Measurements from ENCODE around the gene RTCB.

RTCB gene

GRCh38 chr22:32411829-32412592 lies at the start of gene RTCB:
RTCB (minus strand) TSS chr22:32412247; CDS start chr22:32412156, 91 bp downstream.
- peak; percentile 86 to 87 for DNase-seq (ENCODE audit: low read depth in 2 of 2)

GRCh38 chr22:32457031-32457430 lies 45.0 kb upstream of the RTCB start:
- no peak for DNase-seq (ENCODE audit: low read depth in 2 of 2)

- DNase-seq (ENCODE audit: low read depth in 2 of 2), result no peak
Observed at GRCh38 chr22:32448980-32449379, 36.9 kb upstream of the RTCB start.

GRCh38 chr22:32446321-32446720 lies 34.3 kb upstream of the RTCB start:
- no peak for DNase-seq (ENCODE audit: low read depth in 2 of 2)

GRCh38 chr22:32444068-32444467 lies 32.0 kb upstream of the RTCB start:
- DNase-seq (ENCODE audit: low read depth in 2 of 2), result no peak

DNA sequence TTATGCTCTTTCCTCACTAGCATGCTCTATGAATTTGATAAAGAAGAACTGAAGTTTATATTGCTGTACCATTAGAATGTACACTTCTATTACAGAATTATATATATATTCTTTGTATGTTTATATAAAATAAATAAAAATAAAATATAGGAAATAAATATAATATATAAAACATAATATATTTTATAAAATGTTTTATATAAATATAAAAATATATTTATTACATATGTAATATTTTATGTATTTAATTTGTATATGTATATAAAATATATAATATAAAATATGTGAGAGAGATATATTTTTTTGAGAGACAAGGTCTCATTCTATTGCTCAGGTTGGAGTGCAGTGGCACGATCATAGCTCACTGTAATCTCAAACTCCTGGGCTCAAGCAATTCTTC lies 18.3 kb upstream of the RTCB start:
- DNase-seq (ENCODE audit: low read depth in 2 of 2), result no peak

DNA sequence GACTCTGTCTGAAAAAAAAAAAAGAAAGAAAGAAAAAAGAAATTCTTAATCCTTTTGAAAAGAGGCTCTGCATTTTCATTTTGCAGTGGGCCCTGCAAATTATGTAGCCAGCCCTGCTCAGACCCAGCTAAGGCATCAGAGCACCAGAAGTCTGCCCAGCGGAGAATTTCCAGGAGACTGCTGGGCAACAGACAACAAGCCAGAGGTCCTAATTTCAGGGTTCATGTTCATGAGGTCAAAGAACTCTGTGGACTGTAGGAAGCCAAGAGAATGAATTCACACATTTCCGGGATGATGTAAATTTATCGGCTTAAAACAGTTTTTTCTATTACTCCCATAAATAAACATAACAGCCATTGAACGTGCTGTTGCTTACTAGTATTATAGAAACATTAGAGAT lies 14.8 kb upstream of the RTCB start:
- DNase-seq (ENCODE audit: low read depth in 2 of 2), result no peak

DNA sequence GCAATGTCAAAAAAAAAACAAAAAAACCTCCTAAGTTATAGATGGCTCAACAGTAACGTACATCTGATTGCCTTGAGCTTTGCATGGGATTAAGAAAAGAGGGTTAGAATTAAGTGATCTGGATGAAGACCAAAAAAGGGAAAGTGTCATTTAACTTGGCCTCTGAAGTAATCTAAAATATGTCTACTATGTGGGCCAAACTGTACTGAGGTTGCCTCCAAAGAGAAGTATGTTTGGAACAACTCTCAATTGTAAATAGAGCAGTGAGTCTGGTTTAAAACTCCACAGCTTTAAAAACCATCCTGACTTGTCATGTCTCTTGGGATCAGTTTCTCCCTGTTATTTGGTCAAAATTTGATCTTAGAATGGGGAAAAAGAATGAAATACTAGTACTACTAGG lies 11.6 kb upstream of the RTCB start:
- DNase-seq (ENCODE audit: low read depth in 2 of 2), result no peak

DNA sequence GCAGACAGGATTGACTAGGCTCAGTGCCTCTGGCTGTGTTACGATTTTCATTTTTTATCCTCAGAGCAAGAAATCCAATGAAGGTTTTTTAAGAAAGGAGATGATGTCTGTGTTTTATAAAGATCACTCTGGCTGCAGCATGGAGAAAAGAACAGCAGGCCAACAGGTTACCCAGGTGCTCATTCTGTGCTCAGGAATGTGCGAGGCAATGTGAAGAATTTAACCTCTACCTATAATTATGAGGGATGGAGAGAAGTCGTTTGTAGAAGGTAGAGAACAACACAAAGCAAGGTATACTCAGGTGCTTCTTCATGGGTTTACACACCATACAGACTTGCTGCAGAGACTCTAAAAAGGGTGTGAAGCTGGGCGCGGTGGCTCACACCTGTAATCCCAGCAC lies 10.0 kb upstream of the RTCB start:
- no peak for DNase-seq (ENCODE audit: low read depth in 2 of 2)

GRCh38 chr22:32421484-32421883 lies 9.4 kb upstream of the RTCB start:
- no peak for DNase-seq (ENCODE audit: low read depth in 2 of 2)

DNA sequence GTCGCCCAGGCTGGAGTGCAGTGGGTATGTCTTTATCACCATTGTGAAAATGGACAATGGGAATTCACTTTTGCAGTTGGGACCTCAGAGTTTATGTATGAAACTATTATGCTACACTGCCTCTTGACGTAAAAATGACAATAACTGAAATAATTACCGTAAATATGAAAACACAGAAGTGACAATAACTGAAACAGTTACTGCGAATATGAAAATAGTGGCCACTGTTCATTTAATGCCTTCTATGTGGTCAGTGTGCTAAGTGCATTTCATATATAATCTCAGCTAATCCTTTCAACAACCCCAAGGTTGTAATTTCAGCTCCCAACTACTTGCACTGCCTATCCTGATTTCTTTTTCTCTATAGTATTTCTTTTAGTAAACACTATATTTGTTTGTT lies 5.9 kb upstream of the RTCB start:
- DNase-seq (ENCODE audit: low read depth in 2 of 2), result no peak

GRCh38 chr22:32416556-32417085 lies 4.6 kb upstream of the RTCB start:
- no peak for DNase-seq (ENCODE audit: low read depth in 2 of 2)

- DNase-seq (ENCODE audit: low read depth in 2 of 2), result no peak
Observed at GRCh38 chr22:32414191-32414590, 2.1 kb upstream of the RTCB start.

- no peak for DNase-seq (ENCODE audit: low read depth in 2 of 2)
Observed at GRCh38 chr22:32413719-32414118, 1.7 kb upstream of the RTCB start.

DNA sequence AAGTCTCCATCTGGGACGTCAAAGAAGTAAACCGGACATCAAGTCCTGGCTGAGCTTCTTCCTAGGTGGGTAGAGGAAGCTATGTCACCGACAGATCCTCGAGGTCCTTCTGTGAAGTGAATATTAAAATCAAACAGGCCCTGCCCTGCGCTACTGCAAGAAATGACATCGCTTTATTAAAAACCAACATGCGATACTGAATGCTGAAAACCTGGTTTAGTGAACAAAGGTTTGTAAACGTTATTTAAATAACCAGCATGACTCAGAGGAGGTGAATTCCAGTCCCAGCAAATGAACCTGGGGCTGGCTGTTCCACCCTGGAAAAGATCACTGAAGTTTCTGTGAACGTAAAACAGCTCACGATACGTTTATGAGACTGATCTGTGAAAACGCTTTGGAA lies 645 bp downstream of the RTCB start:
- DNase-seq (ENCODE audit: low read depth in 2 of 2), result no peak

DNA sequence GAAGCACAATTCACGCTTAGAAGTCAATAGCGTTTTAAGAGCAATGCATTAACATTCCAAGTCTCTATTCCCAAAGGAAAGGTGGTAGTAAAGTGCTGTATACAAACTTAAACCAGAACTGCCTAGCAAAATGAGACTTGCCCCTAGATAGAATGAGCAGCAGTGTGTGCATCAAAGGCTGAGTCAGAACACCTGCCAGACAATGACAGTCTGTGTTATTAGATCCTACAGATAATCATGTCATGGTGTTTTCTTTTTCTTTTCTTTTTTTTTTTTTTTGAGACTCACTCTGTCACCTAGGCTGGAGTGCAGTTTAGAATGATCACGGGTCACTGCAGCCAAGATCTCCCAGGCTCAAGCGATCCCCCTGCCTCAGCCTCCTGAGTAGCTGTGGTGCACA lies 1.6 kb downstream of the RTCB start:
- DNase-seq (ENCODE audit: low read depth in 2 of 2), result no peak

- no peak for DNase-seq (ENCODE audit: low read depth in 2 of 2)
Observed at GRCh38 chr22:32409977-32410376, 2.1 kb downstream of the RTCB start.

DNA sequence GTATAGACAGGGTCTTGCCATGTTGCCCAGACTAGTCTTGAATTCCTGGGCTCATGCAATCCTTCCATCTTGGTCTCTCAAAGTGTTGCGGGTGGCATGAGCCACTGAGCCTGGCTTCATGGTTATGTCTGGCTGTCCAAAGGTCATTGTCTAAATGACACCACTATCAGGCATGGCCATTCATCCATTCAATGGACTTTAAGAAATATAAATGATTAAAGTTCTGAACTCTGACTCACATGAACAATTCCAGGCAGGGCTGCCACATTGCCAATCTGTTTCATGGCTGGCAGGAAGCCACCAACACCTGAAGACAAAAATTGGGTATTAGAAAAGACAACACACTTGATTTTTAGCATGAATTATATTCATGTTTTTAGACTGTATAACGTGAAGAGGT lies 4.1 kb downstream of the RTCB start:
- DNase-seq (ENCODE audit: low read depth in 2 of 2), result no peak

DNA sequence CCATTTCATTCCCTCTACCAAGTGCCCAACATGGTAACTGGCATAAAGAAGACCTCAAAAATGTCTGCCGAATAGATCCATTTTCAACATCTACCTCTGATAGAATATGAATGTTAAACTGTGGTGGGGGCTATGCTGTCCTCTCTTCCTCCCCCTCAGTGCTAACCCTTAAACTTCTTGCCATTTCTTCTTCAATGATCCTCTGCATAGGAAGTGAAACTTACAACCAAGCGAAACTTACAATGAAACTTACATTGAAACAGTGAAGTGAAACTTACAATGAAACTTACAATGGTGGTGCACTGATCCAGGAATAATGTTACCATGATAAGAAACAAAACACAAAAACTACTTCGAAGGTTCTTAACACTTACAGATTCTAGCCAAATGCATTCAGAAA lies 4.7 kb downstream of the RTCB start:
- no peak for DNase-seq (ENCODE audit: low read depth in 2 of 2)

- DNase-seq (ENCODE audit: low read depth in 2 of 2), result no peak
Observed at GRCh38 chr22:32404021-32404420, 8.0 kb downstream of the RTCB start.

GRCh38 chr22:32401486-32401885 lies 10.6 kb downstream of the RTCB start:
- DNase-seq (ENCODE audit: low read depth in 2 of 2), result no peak

DNA sequence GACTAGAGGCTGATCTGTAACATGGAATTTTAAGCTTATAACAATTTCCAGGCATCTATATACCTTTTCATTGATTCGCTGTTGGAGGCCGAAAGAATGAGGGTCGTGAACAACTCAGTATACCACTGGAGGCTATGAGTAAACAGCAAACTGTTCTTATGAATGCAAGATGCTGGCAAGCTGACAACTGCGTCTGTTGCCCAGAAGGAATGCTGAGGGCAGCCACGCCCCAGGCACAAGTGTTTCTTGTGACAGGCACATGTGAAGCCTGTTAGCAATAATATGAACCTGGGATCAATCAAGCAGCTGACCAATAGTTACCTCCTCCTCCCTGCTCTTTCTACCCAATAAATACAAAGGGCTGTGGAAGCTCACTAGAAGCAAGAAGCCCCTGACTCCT lies 15.3 kb downstream of the RTCB start:
- no peak for DNase-seq (ENCODE audit: low read depth in 2 of 2)

DNA sequence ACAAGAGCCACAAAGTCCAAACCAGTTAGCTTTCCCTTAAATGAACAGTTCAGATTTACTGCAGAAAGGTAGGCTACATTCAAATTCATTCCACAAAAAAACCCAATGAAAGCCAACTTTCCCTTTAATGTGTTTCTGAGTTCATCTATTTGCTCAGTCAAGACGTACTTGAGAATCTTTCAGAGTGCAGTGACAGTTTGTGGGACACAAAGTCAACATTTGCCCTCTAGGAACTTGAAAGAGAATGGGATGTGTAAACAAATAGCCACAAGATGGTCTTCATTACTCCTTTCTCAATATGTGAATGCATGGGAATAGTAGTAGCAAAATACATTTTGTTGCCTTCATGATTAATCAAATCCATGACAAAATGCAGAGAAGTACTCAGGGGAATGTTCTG lies 15.8 kb downstream of the RTCB start:
- DNase-seq (ENCODE audit: low read depth in 2 of 2), result no peak

- no peak for DNase-seq (ENCODE audit: low read depth in 2 of 2)
Observed at GRCh38 chr22:32395107-32395506, 16.9 kb downstream of the RTCB start.
